HK-2 (cell line): ENCODE measurements around the gene NOXA1.

Experiments used
- DNase-seq: peaks from one replicate; pipeline ENCODE4 v3.0.0-alpha.2; 2018; ENCODE audit not compliant: unreplicated experiment

NOXA1 gene

DNA sequence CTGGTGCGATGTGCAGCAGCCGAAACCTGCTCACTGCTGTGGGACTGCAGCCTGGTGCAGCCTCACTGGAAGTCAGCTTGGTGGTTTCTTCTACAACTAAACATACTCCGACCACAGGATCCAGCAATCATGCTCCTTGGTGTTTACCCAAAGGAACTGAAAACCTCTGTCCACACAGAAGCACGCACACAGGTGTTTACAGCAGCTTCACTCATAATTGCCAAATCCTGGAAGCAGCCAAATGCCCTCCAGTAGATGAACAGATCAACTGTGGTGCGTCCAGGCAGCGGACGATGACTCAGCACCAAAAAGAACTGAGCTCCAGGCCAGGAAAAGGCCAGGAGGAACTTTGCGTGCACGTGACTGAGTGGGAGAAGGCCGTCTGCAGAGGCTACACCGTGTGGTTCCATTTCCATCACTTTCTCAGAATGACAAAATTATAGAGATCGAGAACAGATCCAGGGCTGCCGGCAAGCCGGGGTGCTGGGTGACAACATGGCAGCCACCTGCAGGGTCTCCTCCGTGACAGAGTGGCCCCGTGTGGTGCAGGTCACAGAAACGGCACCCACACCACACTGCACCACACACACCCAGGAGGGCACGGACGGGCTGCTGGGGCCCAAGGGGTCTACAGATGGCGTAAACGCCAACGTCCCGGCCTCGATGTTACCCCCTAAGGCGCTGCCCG, 59.0 kb downstream of the NOXA1 start:
- DNase-seq = no peak
